CD4-positive, alpha-beta T cell (primary cell): Measurements from ENCODE around the gene PPM1F. TPM values are rescaled to one million over a fixed set of nuclear protein-coding genes. Genes with fewer than 3 reads are reported as not detected.
A peak's percentile ranks its signal among the peaks of the same experiment; 100 is the strongest.
"Not testable (repeated sequence)": the region's sequence is repeated elsewhere in the genome, so short reads cannot be mapped to it uniquely, and the experiment has no call there.

Source experiments
- ATAC-seq: fragments of 200-7000 bp; cut with Tn5 transposase; one replicate; pipeline ENCODE4 v1.10.0; 2022; ENCODE audit warnings: mild to moderate bottlenecking; ENCODE audit not compliant: poor library complexity
- CTCF ChIA-PET: fragments of 350-600 bp; sonication (Branson Sonifier 250); formaldehyde crosslinking; loops from one replicate; lab custom pipeline; 2021; ENCODE audit warnings: antibody characterized with exemption, inconsistent platforms; lab: Charles Lee
- POLR2A ChIA-PET: fragments of 350-600 bp; sonication (Branson Sonifier 250); formaldehyde crosslinking; loops from one replicate; lab custom pipeline; 2021; ENCODE audit warnings: antibody characterized with exemption, inconsistent platforms; lab: Charles Lee
- DNase-seq, 14 experiments: peaks; one replicate each; pipeline ENCODE4 v3.0.0-alpha.2; 2013 to 2020; ENCODE audit warnings: mixed read lengths in 2 of 14
- H3K27ac ChIP-seq, 2 donors: one replicate each; pipeline versions ENCODE4 v1.5.1 to v1.7.0; 2013; ENCODE audit warnings: low read length in 2 of 2, low read depth in 1 of 2, mild to moderate bottlenecking in 1 of 2
- H3K27me3 ChIP-seq, 2 experiments: 1 replicate in 1 of 2; 2 replicates in 1 of 2; pipeline versions ENCODE4 v1.6.1 to v1.7.0; 2013; ENCODE audit warnings: low read length in 2 of 2, control low read depth in 1 of 2, mild to moderate bottlenecking in 1 of 2, moderate library complexity in 1 of 2; ENCODE audit not compliant: insufficient read depth in 2 of 2, control insufficient read depth in 1 of 2
- H3K36me3 ChIP-seq: one replicate; pipeline ENCODE4 v1.6.1; 2013; ENCODE audit warnings: low read length, control low read depth; ENCODE audit not compliant: insufficient read depth
- H3K4me1 ChIP-seq: one replicate; pipeline ENCODE4 v1.6.1; 2013; ENCODE audit warnings: low read length, control low read depth; ENCODE audit not compliant: insufficient read depth
- H3K4me3 ChIP-seq: one replicate; pipeline ENCODE4 v1.5.1; 2013; ENCODE audit warnings: mild to moderate bottlenecking, low read length, moderate library complexity
- H3K9me3 ChIP-seq, 2 experiments: 1 replicate in 1 of 2; 2 replicates in 1 of 2; pipeline versions ENCODE4 v1.6.1 to v1.7.0; 2013; ENCODE audit warnings: low read length in 2 of 2, mild to moderate bottlenecking in 2 of 2, control low read depth in 1 of 2, moderate library complexity in 1 of 2; ENCODE audit not compliant: control insufficient read depth in 1 of 2, insufficient read depth in 1 of 2
- H3K27ac Mint-ChIP-seq: one replicate; pipeline ENCODE4 v1.8.0; 2020; ENCODE audit warnings: mixed read lengths
- H3K27me3 Mint-ChIP-seq: one replicate; pipeline ENCODE4 v1.8.0; 2021; ENCODE audit warnings: mixed read lengths
- H3K36me3 Mint-ChIP-seq: one replicate; pipeline ENCODE4 v1.8.0; 2021; ENCODE audit warnings: low read depth, mixed read lengths
- H3K4me1 Mint-ChIP-seq: one replicate; pipeline ENCODE4 v1.8.0; 2021; ENCODE audit warnings: low read depth, mixed read lengths
- H3K4me3 Mint-ChIP-seq: one replicate; pipeline ENCODE4 v1.8.0; 2020; ENCODE audit warnings: mild to moderate bottlenecking, mixed read lengths
- H3K9me3 Mint-ChIP-seq: one replicate; pipeline ENCODE4 v1.8.0; 2020; ENCODE audit warnings: mixed read lengths
- intact Hi-C, 2 experiments: fragments of 100-400 bp; cut with DNase I in 1 of 2; cut with micrococcal nuclease in 1 of 2; formaldehyde crosslinking; loops; one replicate each; pipeline versions ENCODE4 v1.15.1 to v1.9.0; 2023 to 2025; cut with DNase I, micrococcal nuclease
- total RNA-seq, 174 experiments: library from RNA in 2 of 174; stranded (reverse) in 2 of 174; gene quantifications; one replicate each; pipeline ENCODE4 v1.2.3 and lab custom pipeline; 2021 to 2026
- TF ChIP-seq, protein P1 (sequence below): fragments of 200-600 bp; IDR thresholded peaks from one replicate; pipeline ENCODE4 v1.8.0; 2022; ENCODE audit warnings: antibody characterized with exemption, mild to moderate bottlenecking

Gene PPM1F
- total RNA-seq, 2 experiments from 2014 or later = 18.0 to 18.3 TPM

DNA sequence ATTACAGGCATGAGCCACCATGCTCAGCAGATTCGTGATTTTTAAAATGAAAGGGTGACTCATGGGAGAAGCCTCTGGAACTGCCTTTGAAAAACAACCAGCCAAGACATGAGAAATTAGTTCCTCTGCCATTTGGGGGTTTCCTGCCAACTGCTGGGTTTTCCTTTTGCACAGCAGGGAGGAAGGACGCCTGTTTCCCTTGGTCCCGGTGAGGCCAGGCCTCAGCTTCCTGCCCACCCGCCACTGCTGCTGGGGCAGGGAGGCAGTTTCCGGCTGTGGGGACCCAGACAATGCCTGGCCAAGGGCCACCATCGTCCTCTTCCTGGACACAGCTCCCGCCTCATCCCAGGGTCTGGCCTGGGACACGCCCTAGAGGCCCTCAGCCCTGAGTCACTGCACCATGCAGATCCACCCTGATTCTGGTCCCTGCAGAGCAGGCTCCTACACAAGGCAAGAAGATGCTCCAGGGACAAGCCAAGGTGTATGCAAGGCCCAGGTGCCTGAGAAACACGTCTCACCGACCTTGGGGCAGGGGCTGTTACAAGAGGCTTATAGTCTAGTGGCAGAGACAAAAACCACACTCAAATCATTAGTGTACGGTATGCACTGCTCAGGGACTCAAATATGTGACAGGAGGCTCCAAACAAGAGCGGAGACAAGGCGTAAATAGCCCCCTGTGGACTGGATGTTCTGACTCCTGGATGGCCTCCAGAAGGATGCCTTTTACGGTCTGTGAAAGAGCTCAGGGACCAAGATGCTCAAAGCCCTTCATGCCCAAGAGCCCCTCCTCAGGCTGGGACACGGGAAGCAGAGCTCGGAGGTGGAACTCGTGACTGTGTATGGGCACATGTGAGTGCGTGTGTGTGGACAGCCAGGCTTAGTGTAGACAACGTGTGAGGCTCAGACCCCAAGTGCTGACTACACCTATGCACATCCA lies 10.0 kb downstream of the PPM1F start:
- H3K27ac Mint-ChIP-seq = peak overlapping the region; percentile 45
- H3K4me3 ChIP-seq = no peak overlapping the region
- H3K4me1 ChIP-seq = peaks cover 47% of the 10 kb centered on the region
- H3K4me1 Mint-ChIP-seq = peaks cover 37% of the 10 kb centered on the region
- H3K27ac ChIP-seq = peak overlapping the region in 1 of 2 donors; percentile 49
- TF ChIP-seq, protein P1, sequence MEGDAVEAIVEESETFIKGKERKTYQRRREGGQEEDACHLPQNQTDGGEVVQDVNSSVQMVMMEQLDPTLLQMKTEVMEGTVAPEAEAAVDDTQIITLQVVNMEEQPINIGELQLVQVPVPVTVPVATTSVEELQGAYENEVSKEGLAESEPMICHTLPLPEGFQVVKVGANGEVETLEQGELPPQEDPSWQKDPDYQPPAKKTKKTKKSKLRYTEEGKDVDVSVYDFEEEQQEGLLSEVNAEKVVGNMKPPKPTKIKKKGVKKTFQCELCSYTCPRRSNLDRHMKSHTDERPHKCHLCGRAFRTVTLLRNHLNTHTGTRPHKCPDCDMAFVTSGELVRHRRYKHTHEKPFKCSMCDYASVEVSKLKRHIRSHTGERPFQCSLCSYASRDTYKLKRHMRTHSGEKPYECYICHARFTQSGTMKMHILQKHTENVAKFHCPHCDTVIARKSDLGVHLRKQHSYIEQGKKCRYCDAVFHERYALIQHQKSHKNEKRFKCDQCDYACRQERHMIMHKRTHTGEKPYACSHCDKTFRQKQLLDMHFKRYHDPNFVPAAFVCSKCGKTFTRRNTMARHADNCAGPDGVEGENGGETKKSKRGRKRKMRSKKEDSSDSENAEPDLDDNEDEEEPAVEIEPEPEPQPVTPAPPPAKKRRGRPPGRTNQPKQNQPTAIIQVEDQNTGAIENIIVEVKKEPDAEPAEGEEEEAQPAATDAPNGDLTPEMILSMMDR = no peak
- CTCF ChIA-PET = interaction anchor here (8.0 kb wide), 1 partner anchor 9 kb away, joined by 117 read pairs; the partner anchor contains the start of gene PPM1F
- H3K4me3 Mint-ChIP-seq = no peak overlapping the region
- POLR2A ChIA-PET = interaction anchor here (1.0 kb wide), 1 partner anchor 10 kb away, joined by 3 read pairs; the partner anchor contains the start of gene PPM1F
- no peaks in the 10 kb centered on the region for H3K9me3 ChIP-seq
- peaks cover 25% of the 10 kb centered on the region for H3K36me3 Mint-ChIP-seq
- intact Hi-C loops = no loop called here
- peak in 4 of 14 experiments; percentile 11 to 65 (median 42) for DNase-seq
- peaks cover 18% of the 10 kb centered on the region for H3K36me3 ChIP-seq
- no peaks in the 10 kb centered on the region for H3K27me3 Mint-ChIP-seq
- no peaks in the 10 kb centered on the region for H3K27me3 ChIP-seq
- no peaks in the 10 kb centered on the region for H3K9me3 Mint-ChIP-seq
- no peak for ATAC-seq

DNA sequence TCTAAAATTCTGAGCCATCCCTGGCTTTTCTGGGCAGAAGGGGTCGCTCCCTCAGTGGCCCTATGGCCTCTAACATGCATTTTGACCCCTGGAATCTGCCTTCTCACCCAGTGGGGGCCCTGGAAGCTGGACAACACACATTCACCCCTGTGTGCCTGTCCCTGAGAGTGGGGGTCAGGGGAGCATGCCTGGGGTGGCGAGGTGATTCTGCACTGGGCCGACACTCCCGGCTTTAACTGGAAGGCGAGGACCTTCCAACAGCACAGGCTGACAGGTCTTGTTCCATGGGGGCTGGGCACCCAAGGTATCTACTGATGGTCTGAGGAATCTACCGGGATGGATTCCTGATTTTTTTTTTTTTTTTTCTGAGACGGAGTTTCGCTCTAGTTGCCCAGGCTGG lies 10.7 kb downstream of the PPM1F start:
- peaks cover 26% of the 10 kb centered on the region for H3K36me3 Mint-ChIP-seq
- no peaks in the 10 kb centered on the region for H3K9me3 ChIP-seq
- H3K4me1 Mint-ChIP-seq = peaks cover 38% of the 10 kb centered on the region
- H3K27ac ChIP-seq = peak overlapping the region in 1 of 2 donors; percentile 49
- no peak for DNase-seq
- H3K36me3 ChIP-seq = peaks cover 18% of the 10 kb centered on the region
- no peaks in the 10 kb centered on the region for H3K27me3 ChIP-seq
- no peaks in the 10 kb centered on the region for H3K27me3 Mint-ChIP-seq
- H3K4me1 ChIP-seq = peaks cover 54% of the 10 kb centered on the region
- ChIA-PET CTCF (interaction anchor here (8.0 kb wide), 1 partner anchor 10 kb away, joined by 117 read pairs; the partner anchor contains the start of gene PPM1F), POLR2A (interaction anchor here (1.0 kb wide), 1 partner anchor 11 kb away, joined by 3 read pairs; the partner anchor contains the start of gene PPM1F)
- no peak overlapping the region for H3K4me3 Mint-ChIP-seq
- no peak overlapping the region for H3K4me3 ChIP-seq
- intact Hi-C loops = no loop called here
- TF ChIP-seq, protein P1 = no peak
- peak overlapping the region; percentile 62 for H3K27ac Mint-ChIP-seq
- no peak for ATAC-seq
- H3K9me3 Mint-ChIP-seq = no peaks in the 10 kb centered on the region

DNA sequence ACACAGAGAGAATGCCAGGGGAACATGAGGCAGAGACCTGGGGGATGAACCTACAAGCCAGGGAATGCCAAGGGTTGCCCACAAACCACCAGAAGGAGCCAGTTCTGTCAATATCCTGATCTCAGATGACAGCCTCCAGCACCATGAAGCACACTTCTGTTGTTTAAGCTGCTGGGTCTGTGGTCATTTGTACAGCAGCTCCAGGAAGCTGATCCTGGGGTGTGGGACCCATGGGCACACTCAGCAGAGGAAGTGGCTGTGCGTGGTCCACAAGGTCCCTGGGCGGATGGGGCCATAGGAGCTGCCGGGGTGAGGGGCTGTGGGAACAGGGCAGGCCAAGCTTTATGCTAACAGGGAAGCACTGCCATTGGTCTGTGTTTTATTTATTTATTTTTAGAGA lies 12.1 kb downstream of the PPM1F start:
- ATAC-seq (no peak), DNase-seq (peak in 1 of 14 experiments; percentile 13)
- no peaks in the 10 kb centered on the region for H3K27me3 ChIP-seq
- H3K36me3 Mint-ChIP-seq = peaks cover 34% of the 10 kb centered on the region
- no peak overlapping the region for H3K4me3 Mint-ChIP-seq
- ChIA-PET POLR2A (interaction anchor here (3.6 kb wide), 1 partner anchor 13 kb away, joined by 26 read pairs; the partner anchor contains the start of gene PPM1F), CTCF (interaction anchor here (0.7 to 8.0 kb wide), 2 partner anchors 11 to 53 kb away, joined by 4 to 117 read pairs; partner anchors contain the start of gene PPM1F)
- H3K36me3 ChIP-seq = peaks cover 14% of the 10 kb centered on the region
- TF ChIP-seq, protein P1 = no peak
- H3K9me3 ChIP-seq = no peaks in the 10 kb centered on the region
- no peak overlapping the region for H3K27ac ChIP-seq
- H3K27ac Mint-ChIP-seq = peak overlapping the region; percentile 49
- H3K9me3 Mint-ChIP-seq = no peaks in the 10 kb centered on the region
- peaks cover 43% of the 10 kb centered on the region for H3K4me1 Mint-ChIP-seq
- intact Hi-C loops = no loop called here
- peaks cover 55% of the 10 kb centered on the region for H3K4me1 ChIP-seq
- H3K4me3 ChIP-seq = no peak overlapping the region
- no peaks in the 10 kb centered on the region for H3K27me3 Mint-ChIP-seq

DNA sequence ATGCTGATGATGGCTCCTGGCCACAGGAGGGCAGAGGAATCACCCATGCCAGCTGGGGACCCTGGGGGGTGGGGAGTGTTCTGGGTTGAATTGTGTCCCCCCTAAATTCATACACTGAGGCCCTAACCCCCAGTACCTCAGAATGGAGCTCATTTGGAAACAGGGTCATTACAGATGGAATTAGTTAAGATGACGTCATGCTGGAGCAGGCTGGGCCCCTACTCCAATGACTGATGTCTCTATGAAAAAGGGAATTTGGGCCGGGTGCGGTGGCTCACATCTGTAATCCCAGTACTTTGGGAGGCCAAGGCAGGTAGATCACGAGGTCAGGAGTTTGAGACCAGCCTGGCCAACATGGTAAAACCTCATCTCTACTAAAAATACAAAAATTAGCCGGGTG lies 12.7 kb downstream of the PPM1F start:
- Mint-ChIP-seq H3K4me1 (peaks cover 40% of the 10 kb centered on the region), H3K27ac (peak overlapping the region; percentile 49), H3K36me3 (peaks cover 31% of the 10 kb centered on the region)
- H3K4me3 Mint-ChIP-seq, H3K9me3 ChIP-seq, H3K27me3 ChIP-seq, H3K27me3 Mint-ChIP-seq, ATAC-seq, H3K36me3 ChIP-seq, H3K27ac ChIP-seq, H3K9me3 Mint-ChIP-seq, H3K4me3 ChIP-seq: not testable (repeated sequence)
- peaks cover 55% of the 10 kb centered on the region for H3K4me1 ChIP-seq
- ChIA-PET POLR2A (interaction anchor here (3.6 kb wide), 1 partner anchor 13 kb away, joined by 26 read pairs; the partner anchor contains the start of gene PPM1F), CTCF (interaction anchor here (0.5 to 8.0 kb wide), 3 partner anchors 12 to 155 kb away, joined by 3 to 117 read pairs (median 4); partner anchors contain the start of gene PPM1F)
- DNase-seq = peak in 1 of 14 experiments; percentile 15
- intact Hi-C loops = loop anchor here in 1 of 2 experiments (2.0 kb wide), 1 partner anchor 13 kb away; the partner anchor contains the start of gene PPM1F
